Suprapubic skin (tissue), 3 donors: Measurements from ENCODE around the gene PRRC2B.

Source experiments
- POLR2AphosphoS5 ChIP-seq, 3 donors: sonication (generic); formaldehyde crosslinking; IDR thresholded peaks; one replicate each; pipeline ENCODE4 v1.6.1; 2017; ENCODE audit warnings: antibody characterized with exemption in 3 of 3
- TF ChIP-seq, protein P1 (sequence below), 2 donors: fragments of 200-600 bp in 1 of 2; fragments of 450-650 bp in 1 of 2; sonication (generic) in 1 of 2; IDR thresholded peaks; one replicate each; pipeline ENCODE4 v1.5.1; 2016 to 2019; ENCODE audit warnings: antibody characterized with exemption in 2 of 2, mild to moderate bottlenecking in 1 of 2, moderate library complexity in 1 of 2

DNA sequence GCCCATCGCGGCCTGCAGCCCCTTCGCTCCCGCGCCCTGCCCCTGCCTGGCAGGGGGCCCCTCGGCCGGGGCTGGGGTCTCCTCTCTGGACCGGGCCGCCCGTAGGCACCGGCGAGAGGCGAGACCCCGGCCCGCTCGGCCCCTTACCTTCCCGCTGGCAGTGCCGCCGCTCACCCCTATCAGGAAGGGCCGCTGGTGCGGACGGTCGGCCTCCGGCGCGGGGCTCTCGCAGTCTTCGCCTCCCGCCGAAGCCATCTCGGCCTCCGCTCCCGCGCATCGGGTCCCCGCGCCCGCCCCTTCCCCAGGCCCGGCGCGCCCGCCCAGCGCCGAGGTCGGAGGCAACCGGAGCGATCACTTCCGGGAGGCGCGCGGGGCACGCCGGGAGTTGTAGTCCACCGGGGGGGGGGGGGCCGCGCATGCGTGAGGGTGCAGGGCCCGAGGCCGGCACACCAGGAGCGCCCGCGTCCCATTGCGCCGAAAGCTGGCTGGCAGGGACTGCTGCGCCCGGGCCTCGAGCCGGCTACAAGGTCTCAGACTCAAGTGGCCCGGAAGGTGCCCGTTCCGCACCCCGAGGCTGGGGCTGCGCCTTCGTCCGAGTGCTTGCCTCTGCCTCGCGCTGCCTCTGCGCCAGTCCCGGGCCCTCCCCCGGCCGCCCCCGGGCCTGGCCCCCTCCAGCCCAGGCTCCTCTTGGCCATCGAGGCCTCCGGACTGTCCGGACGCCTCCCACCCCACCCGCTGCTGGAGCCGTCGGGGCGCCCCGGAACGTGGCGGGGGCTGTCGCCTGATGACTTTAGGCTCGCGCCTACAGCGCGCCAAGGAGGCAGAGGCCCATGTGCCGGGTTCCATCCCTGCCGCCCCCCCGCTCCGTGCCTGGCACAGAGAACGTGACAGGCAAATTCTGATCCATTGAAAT is 137.3 kb downstream of the PRRC2B start, which contains the start of gene UCK1:
- no peak for TF ChIP-seq POLR2AphosphoS5 (IDR thresholded peaks at IDR 0.05)
- TF ChIP-seq, protein P1, sequence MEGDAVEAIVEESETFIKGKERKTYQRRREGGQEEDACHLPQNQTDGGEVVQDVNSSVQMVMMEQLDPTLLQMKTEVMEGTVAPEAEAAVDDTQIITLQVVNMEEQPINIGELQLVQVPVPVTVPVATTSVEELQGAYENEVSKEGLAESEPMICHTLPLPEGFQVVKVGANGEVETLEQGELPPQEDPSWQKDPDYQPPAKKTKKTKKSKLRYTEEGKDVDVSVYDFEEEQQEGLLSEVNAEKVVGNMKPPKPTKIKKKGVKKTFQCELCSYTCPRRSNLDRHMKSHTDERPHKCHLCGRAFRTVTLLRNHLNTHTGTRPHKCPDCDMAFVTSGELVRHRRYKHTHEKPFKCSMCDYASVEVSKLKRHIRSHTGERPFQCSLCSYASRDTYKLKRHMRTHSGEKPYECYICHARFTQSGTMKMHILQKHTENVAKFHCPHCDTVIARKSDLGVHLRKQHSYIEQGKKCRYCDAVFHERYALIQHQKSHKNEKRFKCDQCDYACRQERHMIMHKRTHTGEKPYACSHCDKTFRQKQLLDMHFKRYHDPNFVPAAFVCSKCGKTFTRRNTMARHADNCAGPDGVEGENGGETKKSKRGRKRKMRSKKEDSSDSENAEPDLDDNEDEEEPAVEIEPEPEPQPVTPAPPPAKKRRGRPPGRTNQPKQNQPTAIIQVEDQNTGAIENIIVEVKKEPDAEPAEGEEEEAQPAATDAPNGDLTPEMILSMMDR (IDR thresholded peaks at IDR 0.05) = no peak
